GM19193 (cell line): ENCODE data around the gene PMF1.

ENCODE experiments used
- POLR2A ChIP-seq: IDR thresholded peaks from 4 replicates; pipeline ENCODE4 v1.6.1; 2011; ENCODE audit not compliant: insufficient read depth, insufficient read length; ENCODE audit errors: extremely low read depth

Gene PMF1

GRCh38 chr1:156246781-156247459 is 34.1 kb downstream of the PMF1 start:
- no peak for TF ChIP-seq POLR2A

DNA sequence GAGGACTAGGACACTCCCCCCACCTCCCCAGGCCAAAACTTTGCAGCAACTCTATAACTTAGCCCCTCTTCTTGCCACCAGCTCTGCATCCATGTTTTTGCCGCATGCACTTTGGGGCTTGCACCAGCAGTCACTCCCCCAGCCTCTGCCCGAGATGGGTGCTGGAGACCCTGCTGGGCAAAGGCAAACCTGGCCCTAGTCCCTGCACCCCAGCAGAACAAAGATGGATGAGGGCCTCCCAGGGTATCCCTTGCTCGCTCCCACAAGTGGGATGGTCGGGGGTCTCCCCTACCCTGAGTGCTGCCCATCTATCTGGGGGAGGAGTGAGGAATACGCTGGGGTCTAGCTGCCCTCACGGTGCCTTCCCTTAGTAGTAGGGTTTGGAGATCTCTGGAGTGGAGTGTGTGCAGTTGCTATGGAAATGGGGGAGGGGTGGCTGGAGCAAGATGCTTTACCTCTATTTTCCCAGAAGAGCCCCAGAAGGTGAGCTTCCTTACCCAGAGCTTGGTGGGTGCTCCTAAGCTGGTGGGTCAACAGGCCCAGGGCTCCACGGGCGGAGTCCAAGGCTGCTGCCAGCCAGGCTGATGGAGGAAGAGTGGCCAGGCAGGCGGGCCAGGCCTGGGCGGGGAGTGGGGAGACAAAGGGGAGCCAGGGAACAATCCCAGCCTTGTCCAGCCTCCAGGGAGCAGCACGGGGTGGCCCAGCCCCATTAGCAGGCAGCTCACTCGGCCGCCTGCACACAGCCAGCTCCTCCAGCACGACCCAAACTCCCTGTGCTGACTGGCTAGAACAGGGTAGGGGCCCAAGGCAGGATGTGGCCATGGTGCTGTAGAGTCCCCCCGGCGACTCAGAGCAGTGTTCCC is 34.9 kb downstream of the PMF1 start, which contains the start of gene PAQR6:
Gene PAQR6, minus strand, starts transcription at position 597 of the 863 bp plus-strand sequence. CDS start 1,325 bp downstream, outside the sequence.
- TF ChIP-seq POLR2A, result peak; percentile 26

- TF ChIP-seq POLR2A, result no peak
Measured at GRCh38 chr1:156248323-156248683, 35.5 kb downstream of the PMF1 start.

GRCh38 chr1:156249593-156249992 is 36.8 kb downstream of the PMF1 start:
- TF ChIP-seq POLR2A, result no peak

GRCh38 chr1:156251527-156251926 is 38.7 kb downstream of the PMF1 start:
- no peak for TF ChIP-seq POLR2A

- no peak for TF ChIP-seq POLR2A
Measured at GRCh38 chr1:156253634-156254033, 40.8 kb downstream of the PMF1 start.

DNA sequence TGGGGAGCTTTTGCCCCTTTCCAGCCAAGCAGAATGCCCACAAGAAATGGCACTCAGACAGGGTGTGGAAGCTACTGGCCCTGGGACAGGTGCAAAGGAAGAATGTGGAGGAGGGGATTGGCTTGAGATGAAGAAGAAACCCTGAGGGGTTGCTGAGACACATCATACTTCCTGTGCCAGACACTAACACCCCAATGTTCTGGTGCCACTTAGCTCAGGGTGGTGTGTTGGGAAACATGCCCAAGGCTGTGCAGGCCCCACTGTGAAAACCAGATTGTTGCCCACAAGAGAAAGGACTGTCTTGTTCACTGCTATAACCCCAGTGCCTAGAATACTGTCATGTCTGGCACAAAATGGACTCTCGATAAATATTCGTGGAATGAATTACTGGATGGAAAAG is 44.9 kb downstream of the PMF1 start:
- no peak for TF ChIP-seq POLR2A

DNA sequence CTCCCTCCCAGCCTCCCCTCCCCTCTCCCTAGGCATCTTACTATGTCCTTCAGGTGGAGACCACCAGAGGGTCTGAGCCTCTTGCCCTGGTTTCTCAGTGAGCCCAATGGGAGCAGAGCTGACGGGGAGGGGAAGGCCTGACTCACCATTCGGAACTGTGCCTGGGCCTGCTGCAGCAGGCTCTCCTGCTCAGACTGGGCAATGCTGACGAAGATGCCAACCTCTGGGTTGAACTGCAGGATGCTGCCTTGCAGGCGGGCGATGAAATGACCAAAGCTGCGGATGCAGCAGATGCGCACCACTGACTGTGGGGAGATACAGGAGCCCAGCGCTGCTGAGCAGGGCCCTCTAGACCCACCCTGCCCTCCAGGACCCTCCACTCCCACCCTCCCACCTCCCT is 46.1 kb downstream of the PMF1 start:
- no peak for TF ChIP-seq POLR2A

DNA sequence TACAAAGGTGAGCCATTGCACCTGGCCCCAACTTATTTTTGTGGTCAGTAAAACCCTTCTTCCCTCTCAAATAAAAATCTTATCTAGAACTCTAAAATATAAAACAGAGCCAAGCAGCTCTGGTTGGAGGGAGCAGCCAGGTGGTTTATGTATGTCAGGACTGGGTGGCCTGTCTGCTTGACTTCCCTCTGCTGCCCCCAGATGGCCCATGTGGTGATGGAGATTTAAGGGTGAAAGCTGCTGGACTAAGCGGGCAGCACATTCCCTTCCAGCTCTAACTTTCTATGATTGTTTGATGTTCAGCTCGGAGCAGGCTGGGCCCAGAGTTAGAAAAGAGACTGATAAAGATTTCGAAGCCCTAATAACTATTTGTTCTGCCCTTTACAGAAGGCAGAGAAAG is 47.0 kb downstream of the PMF1 start:
- no peak for TF ChIP-seq POLR2A

DNA sequence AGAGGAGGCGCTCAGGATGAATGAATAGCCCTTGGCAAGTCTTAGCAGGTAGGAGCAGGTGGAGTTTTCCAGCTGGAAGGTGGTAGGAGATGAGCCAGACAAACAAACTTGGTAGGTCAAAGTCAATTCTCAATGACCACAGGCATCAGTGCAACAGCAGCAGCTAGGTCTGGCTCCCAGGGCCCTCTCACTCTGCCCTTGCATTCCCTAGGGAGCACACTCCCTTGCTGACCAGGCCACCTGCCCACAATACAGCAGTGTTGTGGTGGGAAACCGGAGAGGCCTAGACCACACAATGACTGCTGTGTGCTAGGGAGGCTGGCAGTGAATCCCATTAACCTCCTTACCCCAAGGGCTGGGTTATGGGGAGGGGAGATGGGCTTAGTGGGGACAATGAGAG is 48.1 kb downstream of the PMF1 start:
- no peak for TF ChIP-seq POLR2A

GRCh38 chr1:156262461-156263287 is 49.9 kb downstream of the PMF1 start:
- TF ChIP-seq POLR2A, result no peak

GRCh38 chr1:156263288-156263655 is 50.5 kb downstream of the PMF1 start:
- no peak for TF ChIP-seq POLR2A

DNA sequence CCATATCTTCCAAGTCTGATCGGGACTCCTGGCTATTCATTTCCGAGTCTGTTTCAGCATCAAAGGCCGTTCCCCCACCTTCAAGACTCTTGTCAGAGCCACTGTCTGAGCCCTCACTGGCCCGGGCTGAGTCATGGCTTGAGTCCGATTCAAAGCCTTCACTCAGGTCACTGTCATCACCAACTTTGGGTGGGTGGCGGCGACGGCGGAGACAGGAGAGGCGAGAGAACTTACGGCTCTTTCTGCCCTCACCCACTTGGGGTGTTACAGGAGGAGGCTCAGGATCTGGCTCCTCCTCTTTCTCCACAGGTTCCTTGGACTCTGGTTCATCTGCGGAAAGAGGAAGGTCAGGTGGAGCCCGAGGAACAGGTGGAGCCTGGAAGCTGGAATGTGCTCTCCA is 53.2 kb downstream of the PMF1 start:
- TF ChIP-seq POLR2A, result no peak

DNA sequence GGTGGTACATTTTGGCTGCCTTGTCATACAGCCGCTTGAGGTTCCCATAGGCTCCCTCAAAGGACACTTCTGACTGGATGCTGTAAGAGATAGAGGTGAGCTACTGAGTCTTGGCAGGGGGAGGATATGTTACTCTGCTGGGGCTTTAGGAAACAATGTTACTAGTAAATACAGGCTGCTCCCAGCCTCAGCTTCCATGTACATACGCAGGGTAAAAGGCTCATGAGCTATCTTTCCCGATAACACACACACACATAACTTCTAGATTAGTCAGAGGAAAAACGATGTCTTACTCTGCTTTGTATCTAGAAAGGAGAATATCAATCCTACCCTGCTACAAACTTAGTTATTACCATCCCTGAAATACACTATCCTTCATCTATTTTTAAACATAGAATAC is 55.5 kb downstream of the PMF1 start:
- TF ChIP-seq POLR2A, result no peak

- TF ChIP-seq POLR2A, result no peak
Measured at GRCh38 chr1:156270314-156270713, 57.5 kb downstream of the PMF1 start.

GRCh38 chr1:156276532-156276931 is 63.7 kb downstream of the PMF1 start:
- no peak for TF ChIP-seq POLR2A

- no peak for TF ChIP-seq POLR2A
Measured at GRCh38 chr1:156276966-156277381, 64.2 kb downstream of the PMF1 start.
